Measurements from ENCODE around the gene CBARP.
A peak's percentile ranks its signal among the peaks of the same experiment; 100 is the strongest.

The CBARP gene

GRCh38 chr19:1262623-1263123, 24.9 kb upstream of the CBARP start:
- H3K4me3 ChIP-seq (ENCODE audit: low read depth, low read length): no peak overlapping the region
- TF ChIP-seq CTCF (IDR thresholded peaks at IDR 0.05; ENCODE audit: low read depth, low read length): no peak
- DNase-seq (ENCODE audit: low read depth, low spot score): no peak
- in situ Hi-C loops (cut with HindIII; ENCODE audit: low sequenced_read_pairs): no loop called here

- in situ Hi-C loops (cut with HindIII; ENCODE audit: low sequenced_read_pairs): no loop called here
- peak; percentile 59 for DNase-seq (ENCODE audit: low read depth, low spot score)
These were observed 24.2 kb upstream of the CBARP start for GRCh38 chr19:1261798-1262622.

GRCh38 chr19:1261538-1261797, 23.7 kb upstream of the CBARP start:
- peak overlapping the region; percentile 54 for H3K4me3 ChIP-seq (ENCODE audit: low read depth, low read length)
- TF ChIP-seq CTCF (IDR thresholded peaks at IDR 0.05; ENCODE audit: low read depth, low read length): no peak
- no peak for DNase-seq (ENCODE audit: low read depth, low spot score)
- in situ Hi-C loops (cut with HindIII; ENCODE audit: low sequenced_read_pairs): no loop called here

More at GRCh38 chr19:1261798-1262622, 24.2 kb upstream of the CBARP start:
- TF ChIP-seq CTCF (IDR thresholded peaks at IDR 0.05; ENCODE audit: low read depth, low read length): no peak
- peak overlapping the region; percentile 54 for H3K4me3 ChIP-seq (ENCODE audit: low read depth, low read length)

- in situ Hi-C loops (cut with HindIII; ENCODE audit: low sequenced_read_pairs): no loop called here
- peak overlapping the region; percentile 54 for H3K4me3 ChIP-seq (ENCODE audit: low read depth, low read length)
- no peak for TF ChIP-seq CTCF (IDR thresholded peaks at IDR 0.05; ENCODE audit: low read depth, low read length)
- peak; percentile 97 for DNase-seq (ENCODE audit: low read depth, low spot score)
These were observed 23.1 kb upstream of the CBARP start for GRCh38 chr19:1260749-1261537.

GRCh38 chr19:1259876-1260748, 22.3 kb upstream of the CBARP start:
- in situ Hi-C loops (cut with HindIII; ENCODE audit: low sequenced_read_pairs): no loop called here
- DNase-seq (ENCODE audit: low read depth, low spot score): no peak
- H3K4me3 ChIP-seq (ENCODE audit: low read depth, low read length): peak overlapping the region; percentile 10
- no peak for TF ChIP-seq CTCF (IDR thresholded peaks at IDR 0.05; ENCODE audit: low read depth, low read length)
